Suprapubic skin (tissue), 4 donors: ENCODE results near the gene NLGN2. TPM values are rescaled to one million over a fixed set of nuclear protein-coding genes. Genes with fewer than 3 reads are reported as not detected.

ENCODE experiments used
- DNase-seq, 2 donors: peaks; one replicate each; pipeline ENCODE4 v3.0.0-alpha.2; 2019; ENCODE audit warnings: low spot score in 2 of 2
- H3K27ac ChIP-seq: fragments of 200-600 bp; sonication (generic); one replicate; pipeline ENCODE4 v1.5.1; 2019
- H3K27me3 ChIP-seq: fragments of 200-600 bp; sonication (generic); one replicate; pipeline ENCODE4 v1.5.1; 2019
- H3K36me3 ChIP-seq: fragments of 200-600 bp; sonication (generic); one replicate; pipeline ENCODE4 v1.5.1; 2019
- H3K4me1 ChIP-seq: fragments of 200-600 bp; sonication (generic); one replicate; pipeline ENCODE4 v1.5.1; 2019
- H3K4me3 ChIP-seq: fragments of 200-600 bp; sonication (generic); one replicate; pipeline ENCODE4 v1.5.1; 2019; ENCODE audit warnings: mild to moderate bottlenecking
- H3K9me3 ChIP-seq: fragments of 200-600 bp; sonication (generic); one replicate; pipeline ENCODE4 v1.5.1; 2019
- EP300 ChIP-seq: sonication (generic); formaldehyde crosslinking; IDR thresholded peaks from one replicate; pipeline ENCODE4 v1.6.1; 2017; ENCODE audit warnings: antibody characterized with exemption
- POLR2A ChIP-seq, 2 donors: fragments of 450-650 bp; IDR thresholded peaks; one replicate each; pipeline ENCODE4 v1.6.1; 2017; ENCODE audit warnings: antibody characterized with exemption in 2 of 2, mild to moderate bottlenecking in 2 of 2, moderate library complexity in 2 of 2
- POLR2AphosphoS5 ChIP-seq, 3 donors: sonication (generic); formaldehyde crosslinking; IDR thresholded peaks; one replicate each; pipeline ENCODE4 v1.6.1; 2017; ENCODE audit warnings: antibody characterized with exemption in 3 of 3
- WGBS: methylation state at CpG from one replicate; pipeline ENCODE4 v1.1.5; 2018; 5-methylcytosine and 5-hydroxymethylcytosine counted together
- total RNA-seq, 4 donors: library from RNA; depleted of rRNA; stranded (reverse); fragments of >200 nt; gene quantifications; one replicate each; pipeline ENCODE4 v1.1.0, GENCODE V29; 2016
- TF ChIP-seq, protein P1 (sequence below), 2 donors: fragments of 200-600 bp in 1 of 2; fragments of 450-650 bp in 1 of 2; sonication (generic) in 1 of 2; IDR thresholded peaks; one replicate each; pipeline ENCODE4 v1.5.1; 2016 to 2019; ENCODE audit warnings: antibody characterized with exemption in 2 of 2, mild to moderate bottlenecking in 1 of 2, moderate library complexity in 1 of 2

The NLGN2 gene
- total RNA-seq, 4 donors from 2014 or later, result 5.9 to 17.9 (median 8.1) TPM

DNA sequence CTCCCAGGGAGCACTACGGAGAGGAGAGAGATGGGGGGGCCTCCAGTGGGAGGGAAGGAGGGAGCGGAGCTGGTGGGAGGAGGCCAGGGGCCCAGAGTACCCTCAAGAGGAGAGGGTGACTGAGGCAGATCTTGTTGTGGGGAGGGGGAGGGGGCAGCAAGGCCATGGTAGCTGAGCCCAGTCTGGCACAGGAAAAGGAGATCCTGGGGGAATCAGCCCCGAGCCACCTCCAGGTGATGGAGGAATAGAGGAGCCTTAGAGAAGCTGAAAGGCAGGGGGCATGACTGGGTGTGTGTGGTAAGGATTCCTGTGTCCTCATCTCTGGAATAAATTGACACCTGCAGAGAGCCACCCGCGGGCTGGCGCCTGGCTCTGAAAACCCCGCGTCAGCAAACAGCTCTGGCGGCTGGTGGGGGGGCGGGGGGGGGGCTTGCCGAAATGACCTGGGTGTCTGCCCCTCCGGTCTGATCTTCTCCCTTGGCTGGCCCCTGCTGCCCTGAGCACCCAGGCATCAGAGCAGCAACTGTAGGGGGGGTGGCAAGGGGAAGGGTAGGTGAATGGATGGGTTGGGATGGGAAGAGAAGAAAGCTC is 1.3 kb upstream of the NLGN2 start:
- TF ChIP-seq EP300, result no peak
- TF ChIP-seq, protein P1, sequence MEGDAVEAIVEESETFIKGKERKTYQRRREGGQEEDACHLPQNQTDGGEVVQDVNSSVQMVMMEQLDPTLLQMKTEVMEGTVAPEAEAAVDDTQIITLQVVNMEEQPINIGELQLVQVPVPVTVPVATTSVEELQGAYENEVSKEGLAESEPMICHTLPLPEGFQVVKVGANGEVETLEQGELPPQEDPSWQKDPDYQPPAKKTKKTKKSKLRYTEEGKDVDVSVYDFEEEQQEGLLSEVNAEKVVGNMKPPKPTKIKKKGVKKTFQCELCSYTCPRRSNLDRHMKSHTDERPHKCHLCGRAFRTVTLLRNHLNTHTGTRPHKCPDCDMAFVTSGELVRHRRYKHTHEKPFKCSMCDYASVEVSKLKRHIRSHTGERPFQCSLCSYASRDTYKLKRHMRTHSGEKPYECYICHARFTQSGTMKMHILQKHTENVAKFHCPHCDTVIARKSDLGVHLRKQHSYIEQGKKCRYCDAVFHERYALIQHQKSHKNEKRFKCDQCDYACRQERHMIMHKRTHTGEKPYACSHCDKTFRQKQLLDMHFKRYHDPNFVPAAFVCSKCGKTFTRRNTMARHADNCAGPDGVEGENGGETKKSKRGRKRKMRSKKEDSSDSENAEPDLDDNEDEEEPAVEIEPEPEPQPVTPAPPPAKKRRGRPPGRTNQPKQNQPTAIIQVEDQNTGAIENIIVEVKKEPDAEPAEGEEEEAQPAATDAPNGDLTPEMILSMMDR (IDR thresholded peaks at IDR 0.05), result no peak
- TF ChIP-seq POLR2A (IDR thresholded peaks at IDR 0.05), result no peak
- no peak for TF ChIP-seq POLR2AphosphoS5 (IDR thresholded peaks at IDR 0.05)
- peak in 1 of 2 donors; percentile 61 for DNase-seq
- WGBS, result 52% methylated on average over 12 of the region's 12 CpGs
- Histone ChIP-seq H3K27ac (no peak overlapping the region), H3K27me3 (no peaks in the 10 kb centered on the region), H3K36me3 (peaks cover 12% of the 10 kb centered on the region), H3K4me3 (no peak overlapping the region), H3K4me1 (peaks cover 37% of the 10 kb centered on the region), H3K9me3 (no peaks in the 10 kb centered on the region)

DNA sequence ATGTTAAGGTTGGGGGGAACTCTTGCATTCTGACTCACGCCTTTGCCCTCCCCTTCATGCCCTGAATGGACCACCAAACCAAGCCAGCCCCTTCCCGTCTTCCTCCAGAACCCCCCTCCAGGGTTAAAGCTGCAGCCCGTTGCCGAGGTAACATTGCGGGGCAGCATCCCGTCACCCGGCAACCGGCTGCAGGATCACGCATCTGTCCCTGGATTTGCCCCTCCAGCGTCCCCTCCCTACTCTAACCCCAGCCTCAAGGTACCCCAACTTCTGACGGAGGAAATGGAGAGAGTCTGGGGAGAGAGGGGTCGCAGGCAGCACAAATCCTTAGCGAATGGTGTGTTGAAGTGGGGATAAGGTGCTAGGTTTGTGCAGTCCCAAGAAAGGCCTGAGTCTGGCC is 563 bp upstream of the NLGN2 start:
- no peak overlapping the region for H3K27ac ChIP-seq
- 90% methylated on average over 13 of the region's 13 CpGs for WGBS
- DNase-seq, result peak in 1 of 2 donors; percentile 59
- no peak overlapping the region for H3K4me3 ChIP-seq
- peaks cover 36% of the 10 kb centered on the region for H3K4me1 ChIP-seq
- TF ChIP-seq EP300, result no peak
- TF ChIP-seq, protein P1 (IDR thresholded peaks at IDR 0.05), result no peak
- TF ChIP-seq POLR2A (IDR thresholded peaks at IDR 0.05), result no peak
- TF ChIP-seq POLR2AphosphoS5 (IDR thresholded peaks at IDR 0.05), result no peak
- H3K36me3 ChIP-seq, result peaks cover 12% of the 10 kb centered on the region
- H3K9me3 ChIP-seq, result no peaks in the 10 kb centered on the region
- no peaks in the 10 kb centered on the region for H3K27me3 ChIP-seq

DNA sequence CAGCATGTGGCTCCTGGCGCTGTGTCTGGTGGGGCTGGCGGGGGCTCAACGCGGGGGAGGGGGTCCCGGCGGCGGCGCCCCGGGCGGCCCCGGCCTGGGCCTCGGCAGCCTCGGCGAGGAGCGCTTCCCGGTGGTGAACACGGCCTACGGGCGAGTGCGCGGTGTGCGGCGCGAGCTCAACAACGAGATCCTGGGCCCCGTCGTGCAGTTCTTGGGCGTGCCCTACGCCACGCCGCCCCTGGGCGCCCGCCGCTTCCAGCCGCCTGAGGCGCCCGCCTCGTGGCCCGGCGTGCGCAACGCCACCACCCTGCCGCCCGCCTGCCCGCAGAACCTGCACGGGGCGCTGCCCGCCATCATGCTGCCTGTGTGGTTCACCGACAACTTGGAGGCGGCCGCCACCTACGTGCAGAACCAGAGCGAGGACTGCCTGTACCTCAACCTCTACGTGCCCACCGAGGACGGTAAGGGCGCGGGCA is 645 bp downstream of the NLGN2 start:
- DNase-seq, result peak in 1 of 2 donors; percentile 48
- Histone ChIP-seq H3K9me3 (no peaks in the 10 kb centered on the region), H3K4me3 (no peak overlapping the region), H3K4me1 (peaks cover 24% of the 10 kb centered on the region), H3K27me3 (no peaks in the 10 kb centered on the region), H3K36me3 (peaks cover 12% of the 10 kb centered on the region), H3K27ac (no peak overlapping the region)
- WGBS, result 55% methylated on average over 37 of the region's 58 CpGs
- TF ChIP-seq, protein P1 (IDR thresholded peaks at IDR 0.05), result no peak
- TF ChIP-seq POLR2A (IDR thresholded peaks at IDR 0.05), result no peak
- TF ChIP-seq EP300, result no peak
- no peak for TF ChIP-seq POLR2AphosphoS5 (IDR thresholded peaks at IDR 0.05)

DNA sequence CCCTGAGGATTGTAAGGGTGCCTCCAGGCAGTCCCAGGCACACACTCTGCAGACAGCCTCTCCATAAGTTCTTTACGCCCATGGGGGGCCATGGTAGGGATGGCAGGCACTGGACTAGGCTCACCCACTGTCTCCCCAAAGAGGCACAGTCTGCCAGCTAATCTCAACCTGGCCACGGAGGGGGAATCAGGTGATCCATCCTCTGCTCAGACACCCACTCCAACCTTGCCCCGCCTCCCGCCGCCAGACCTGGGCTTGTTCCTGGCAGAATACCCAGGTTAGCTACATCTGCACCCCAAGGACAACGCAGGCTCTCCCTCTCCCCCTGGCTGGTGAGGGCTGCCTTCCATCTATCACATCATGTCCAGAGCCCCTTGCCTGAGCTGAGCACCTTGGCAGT is 1.2 kb downstream of the NLGN2 start:
- no peaks in the 10 kb centered on the region for H3K9me3 ChIP-seq
- peaks cover 22% of the 10 kb centered on the region for H3K4me1 ChIP-seq
- no peaks in the 10 kb centered on the region for H3K27me3 ChIP-seq
- no peak overlapping the region for H3K4me3 ChIP-seq
- DNase-seq, result peak in 1 of 2 donors; percentile 50
- H3K27ac ChIP-seq, result no peak overlapping the region
- WGBS, result 73% methylated on average over 6 of the region's 6 CpGs
- H3K36me3 ChIP-seq, result peaks cover 12% of the 10 kb centered on the region
- no peak for TF ChIP-seq POLR2AphosphoS5 (IDR thresholded peaks at IDR 0.05)
- TF ChIP-seq, protein P1 (IDR thresholded peaks at IDR 0.05), result no peak
- TF ChIP-seq EP300, result no peak
- TF ChIP-seq POLR2A (IDR thresholded peaks at IDR 0.05), result no peak

DNA sequence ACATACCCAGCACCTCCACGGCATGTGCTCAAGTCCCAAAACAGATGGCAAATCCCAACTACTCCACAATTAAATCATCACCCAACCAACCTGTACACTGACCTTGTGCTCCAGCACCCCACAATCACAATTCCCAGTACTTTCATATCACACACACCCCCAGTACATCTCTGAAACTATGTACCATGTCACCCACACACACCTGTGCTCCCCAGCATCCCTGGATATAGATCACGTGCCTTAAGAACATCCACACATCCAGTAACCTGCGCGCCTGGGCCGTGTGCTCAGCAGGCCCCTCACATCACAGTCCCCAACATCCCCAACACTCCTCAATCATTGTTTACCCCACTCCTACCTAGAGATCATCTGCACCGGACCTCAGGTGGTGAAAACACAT is 2.1 kb downstream of the NLGN2 start:
- no peaks in the 10 kb centered on the region for H3K9me3 ChIP-seq
- H3K4me3 ChIP-seq, result no peak overlapping the region
- peaks cover 14% of the 10 kb centered on the region for H3K36me3 ChIP-seq
- H3K4me1 ChIP-seq, result peaks cover 19% of the 10 kb centered on the region
- TF ChIP-seq, protein P1 (IDR thresholded peaks at IDR 0.05), result no peak
- no peak for TF ChIP-seq POLR2AphosphoS5 (IDR thresholded peaks at IDR 0.05)
- TF ChIP-seq POLR2A (IDR thresholded peaks at IDR 0.05), result no peak
- TF ChIP-seq EP300, result no peak
- no peaks in the 10 kb centered on the region for H3K27me3 ChIP-seq
- no peak overlapping the region for H3K27ac ChIP-seq
- DNase-seq, result no peak
- 93% methylated on average over 6 of the region's 6 CpGs for WGBS
